OCI-LY7 (cell line): ENCODE data around the gene CAPZA2.

Source experiments
- CTCF ChIP-seq: fragments of 200-600 bp; sonication (generic); conservative IDR thresholded peaks from 2 replicates; pipeline ENCODE4 v1.5.1; 2014; ENCODE audit warnings: mild to moderate bottlenecking, antibody characterized with exemption, low read length, moderate library complexity, mixed read lengths
- EZH2phosphoT487 ChIP-seq: fragments of 200-600 bp; sonication (generic); IDR thresholded peaks from 2 replicates; pipeline ENCODE4 v1.6.1; 2018; ENCODE audit warnings: low read depth, borderline replicate concordance, mild to moderate bottlenecking, mixed run types, antibody characterized with exemption, low read length, moderate library complexity, mixed read lengths

GRCh38 chr7:116854132-116854531 lies 8.3 kb upstream of the CAPZA2 start:
- TF ChIP-seq CTCF (no peak), EZH2phosphoT487 (no peak)
